PFSK-1 (cell line): ENCODE results near the gene HAT1.

ENCODE experiments used
- FOXP2 ChIP-seq: optimal IDR thresholded peaks from 2 replicates; pipeline ENCODE3; 2011; ENCODE audit warnings: borderline replicate concordance, control low read depth, inconsistent platforms; ENCODE audit not compliant: insufficient read depth; ENCODE audit errors: extremely low read length, extremely low read depth
- POLR2AphosphoS5 ChIP-seq: IDR thresholded peaks from 2 replicates; pipeline ENCODE4 v1.6.1; 2012; ENCODE audit warnings: low read depth, mild to moderate bottlenecking, control low read depth, low read length, moderate library complexity
- SIN3A ChIP-seq: IDR thresholded peaks from 2 replicates; pipeline ENCODE4 v1.6.1; 2012; ENCODE audit warnings: mild to moderate bottlenecking, low read length, moderate library complexity, borderline replicate concordance; ENCODE audit not compliant: insufficient read depth
- TAF1 ChIP-seq: IDR thresholded peaks from 2 replicates; pipeline ENCODE4 v1.6.1; 2012; ENCODE audit warnings: low read length, control low read depth, borderline replicate concordance; ENCODE audit not compliant: insufficient read depth
- TF ChIP-seq, protein P1 (sequence below), 2 experiments: IDR thresholded peaks; 2 replicates each; pipeline versions ENCODE4 v1.6.1 to v1.8.0; 2011 to 2012; ENCODE audit warnings: low read depth in 2 of 2, low read length in 2 of 2, control low read depth in 1 of 2, inconsistent platforms in 1 of 2, mild to moderate bottlenecking in 1 of 2, moderate library complexity in 1 of 2; ENCODE audit not compliant: insufficient read depth in 1 of 2

The HAT1 gene

GRCh38 chr2:171965661-171966060, 43.4 kb downstream of the HAT1 start:
- TF ChIP-seq SIN3A (no peak), POLR2AphosphoS5 (no peak), FOXP2 (no peak), TAF1 (no peak)
- TF ChIP-seq, protein P1, sequence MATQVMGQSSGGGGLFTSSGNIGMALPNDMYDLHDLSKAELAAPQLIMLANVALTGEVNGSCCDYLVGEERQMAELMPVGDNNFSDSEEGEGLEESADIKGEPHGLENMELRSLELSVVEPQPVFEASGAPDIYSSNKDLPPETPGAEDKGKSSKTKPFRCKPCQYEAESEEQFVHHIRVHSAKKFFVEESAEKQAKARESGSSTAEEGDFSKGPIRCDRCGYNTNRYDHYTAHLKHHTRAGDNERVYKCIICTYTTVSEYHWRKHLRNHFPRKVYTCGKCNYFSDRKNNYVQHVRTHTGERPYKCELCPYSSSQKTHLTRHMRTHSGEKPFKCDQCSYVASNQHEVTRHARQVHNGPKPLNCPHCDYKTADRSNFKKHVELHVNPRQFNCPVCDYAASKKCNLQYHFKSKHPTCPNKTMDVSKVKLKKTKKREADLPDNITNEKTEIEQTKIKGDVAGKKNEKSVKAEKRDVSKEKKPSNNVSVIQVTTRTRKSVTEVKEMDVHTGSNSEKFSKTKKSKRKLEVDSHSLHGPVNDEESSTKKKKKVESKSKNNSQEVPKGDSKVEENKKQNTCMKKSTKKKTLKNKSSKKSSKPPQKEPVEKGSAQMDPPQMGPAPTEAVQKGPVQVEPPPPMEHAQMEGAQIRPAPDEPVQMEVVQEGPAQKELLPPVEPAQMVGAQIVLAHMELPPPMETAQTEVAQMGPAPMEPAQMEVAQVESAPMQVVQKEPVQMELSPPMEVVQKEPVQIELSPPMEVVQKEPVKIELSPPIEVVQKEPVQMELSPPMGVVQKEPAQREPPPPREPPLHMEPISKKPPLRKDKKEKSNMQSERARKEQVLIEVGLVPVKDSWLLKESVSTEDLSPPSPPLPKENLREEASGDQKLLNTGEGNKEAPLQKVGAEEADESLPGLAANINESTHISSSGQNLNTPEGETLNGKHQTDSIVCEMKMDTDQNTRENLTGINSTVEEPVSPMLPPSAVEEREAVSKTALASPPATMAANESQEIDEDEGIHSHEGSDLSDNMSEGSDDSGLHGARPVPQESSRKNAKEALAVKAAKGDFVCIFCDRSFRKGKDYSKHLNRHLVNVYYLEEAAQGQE (IDR thresholded peaks at IDR 0.05; ENCODE audit: insufficient read depth in 1 of 2, low read depth in 2 of 2, low read length in 2 of 2) = no peak

DNA sequence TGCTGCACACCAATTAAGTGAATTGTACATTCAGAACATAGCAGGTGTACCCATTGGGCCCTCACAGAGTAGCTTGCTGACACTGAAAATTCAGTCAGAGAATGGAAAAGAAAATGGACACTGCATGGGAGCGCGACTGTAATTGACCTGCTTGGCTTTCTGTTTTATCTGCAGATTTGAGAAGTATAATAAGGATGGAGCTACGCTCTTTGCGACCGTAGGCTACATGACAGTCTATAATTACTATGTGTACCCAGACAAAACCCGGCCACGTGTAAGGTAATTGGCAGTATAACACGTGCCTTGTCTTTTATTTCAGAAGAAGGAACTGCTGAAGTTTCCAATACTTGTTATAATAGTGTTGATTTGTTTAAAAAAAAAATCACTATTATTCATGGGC, 44.0 kb downstream of the HAT1 start:
- no peak for TF ChIP-seq POLR2AphosphoS5
- TF ChIP-seq, protein P1 (IDR thresholded peaks at IDR 0.05; ENCODE audit: insufficient read depth in 1 of 2, low read depth in 2 of 2, low read length in 2 of 2) = no peak
- no peak for TF ChIP-seq FOXP2
- TF ChIP-seq TAF1 = no peak
- no peak for TF ChIP-seq SIN3A

DNA sequence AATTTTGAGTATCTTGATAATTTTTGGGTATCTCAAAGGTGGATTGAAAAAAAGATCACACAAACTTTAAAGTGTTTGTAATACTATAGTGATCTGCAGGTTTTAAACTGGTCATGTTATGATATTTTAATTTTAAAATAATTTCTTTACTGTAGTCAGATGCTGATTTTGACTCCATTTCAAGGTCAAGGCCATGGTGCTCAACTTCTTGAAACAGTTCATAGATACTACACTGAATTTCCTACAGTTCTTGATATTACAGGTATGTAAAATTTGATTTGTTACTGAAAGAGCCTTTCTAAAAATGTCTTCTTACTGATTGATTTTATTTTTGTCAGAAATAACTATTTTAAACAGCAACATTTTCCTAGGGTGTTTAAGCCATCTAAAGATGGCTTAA, 44.4 kb downstream of the HAT1 start:
- TF ChIP-seq POLR2AphosphoS5 (no peak), SIN3A (no peak), FOXP2 (no peak), TAF1 (no peak)
- TF ChIP-seq, protein P1 (IDR thresholded peaks at IDR 0.05; ENCODE audit: insufficient read depth in 1 of 2, low read depth in 2 of 2, low read length in 2 of 2) = no peak

- TF ChIP-seq TAF1 (no peak), FOXP2 (no peak), POLR2AphosphoS5 (no peak), SIN3A (no peak)
- TF ChIP-seq, protein P1 (IDR thresholded peaks at IDR 0.05; ENCODE audit: insufficient read depth in 1 of 2, low read depth in 2 of 2, low read length in 2 of 2) = no peak
Observed at GRCh38 chr2:171968509-171968908, 46.2 kb downstream of the HAT1 start.

- TF ChIP-seq SIN3A (no peak), TAF1 (no peak), FOXP2 (no peak), POLR2AphosphoS5 (no peak)
- TF ChIP-seq, protein P1 (IDR thresholded peaks at IDR 0.05; ENCODE audit: insufficient read depth in 1 of 2, low read depth in 2 of 2, low read length in 2 of 2) = no peak
Observed at GRCh38 chr2:171972329-171972982, 50.2 kb downstream of the HAT1 start.
